ENCODE results near the gene KCND3.

KCND3 gene

DNA sequence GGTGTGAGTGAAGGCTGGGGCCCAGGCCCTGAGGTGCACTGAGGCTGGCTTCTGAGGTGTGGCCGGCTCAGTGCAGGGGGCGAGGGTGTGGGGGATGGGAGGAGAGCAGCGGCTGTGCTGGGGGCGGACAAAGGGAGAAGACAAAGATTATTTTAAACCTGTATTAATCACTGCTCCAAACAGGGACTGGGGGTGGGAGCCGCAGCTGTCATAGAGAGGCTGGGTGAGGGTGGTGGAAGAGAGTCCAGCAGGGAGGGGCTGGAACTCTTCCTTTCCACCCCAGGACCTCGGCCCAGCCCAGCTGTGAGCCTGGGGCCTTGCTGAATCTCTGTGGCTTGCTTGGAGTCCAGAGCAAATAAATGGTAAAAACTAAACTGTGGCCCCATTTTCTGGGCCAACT lies 106.9 kb downstream of the KCND3 start:
- H3K4me3 ChIP-seq (ENCODE audit: low read depth, low read length) = no peak overlapping the region
- no peak for DNase-seq (ENCODE audit: low read depth)
- no peak for TF ChIP-seq CTCF (IDR thresholded peaks at IDR 0.05; ENCODE audit: low read depth, low read length, missing control alignments)

DNA sequence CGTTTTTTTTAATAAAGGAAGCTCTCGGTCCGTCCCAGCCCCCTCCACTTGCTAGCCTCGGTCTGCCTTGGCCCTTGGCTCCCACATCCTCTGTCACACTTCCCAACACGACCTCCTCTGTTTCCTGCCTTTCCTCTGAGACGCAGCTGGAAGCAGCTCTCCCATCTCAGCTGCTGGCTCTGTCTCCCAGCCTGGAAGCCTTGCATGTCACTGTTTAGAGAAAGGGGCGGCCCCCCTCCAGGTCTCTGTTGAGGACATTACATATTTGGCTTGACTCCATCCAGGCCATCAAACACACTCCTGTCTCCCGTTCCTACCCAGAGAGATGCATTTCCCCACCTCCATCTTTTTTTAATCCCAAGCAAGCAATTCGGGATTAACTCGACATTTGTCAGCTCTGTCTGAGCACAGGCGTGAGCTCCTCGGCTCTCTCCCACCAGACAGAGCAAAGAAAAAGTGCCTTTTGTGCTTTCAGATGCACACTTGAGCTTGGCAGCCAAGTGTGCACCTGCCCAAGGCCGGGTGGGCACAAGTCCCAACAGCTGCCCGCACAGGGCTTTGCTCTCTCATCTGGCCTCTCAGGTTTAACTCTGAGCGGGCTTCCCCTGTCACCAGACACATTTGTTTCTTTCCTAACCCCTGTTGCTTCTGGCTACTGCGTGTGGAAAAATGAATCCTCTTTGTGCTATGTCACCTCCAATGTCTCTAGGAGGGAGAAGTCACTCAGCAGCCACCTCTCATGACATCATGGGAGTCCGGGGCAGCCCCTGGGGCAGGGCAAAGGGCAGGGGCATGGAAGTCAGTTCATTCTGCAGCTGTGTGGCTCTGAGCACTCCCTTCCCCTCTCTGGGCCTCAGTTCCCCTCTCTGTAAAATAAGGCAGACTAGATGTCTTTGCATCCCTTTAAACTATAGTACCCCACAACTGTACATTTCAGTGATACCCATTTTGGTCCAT lies 108.3 kb downstream of the KCND3 start:
- H3K4me3 ChIP-seq (ENCODE audit: low read depth, low read length) = no peak overlapping the region
- TF ChIP-seq CTCF (IDR thresholded peaks at IDR 0.05; ENCODE audit: low read depth, low read length, missing control alignments) = no peak
- DNase-seq (ENCODE audit: low read depth) = no peak

DNA sequence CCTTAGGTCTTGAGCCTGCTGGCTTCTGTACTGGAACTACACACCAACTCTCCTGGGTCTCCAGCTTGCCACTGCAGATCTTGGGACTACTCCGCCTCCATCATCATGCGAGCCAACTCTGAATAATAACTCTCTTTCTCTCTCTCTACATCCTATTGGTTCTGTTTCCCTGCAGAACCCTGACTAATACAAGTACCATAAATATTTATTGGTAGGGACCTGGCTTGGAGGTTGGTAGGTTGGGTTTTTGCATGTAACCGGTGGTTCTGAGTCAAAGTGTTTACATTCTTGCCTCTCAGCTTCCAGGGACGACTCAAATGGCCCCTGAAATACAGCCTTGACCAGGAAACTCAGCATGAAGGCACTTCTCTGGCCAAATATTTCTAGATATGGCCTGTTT lies 110.4 kb downstream of the KCND3 start:
- no peak overlapping the region for H3K4me3 ChIP-seq (ENCODE audit: low read depth, low read length)
- DNase-seq (ENCODE audit: low read depth) = no peak

GRCh38 chr1:111878649-111879048 lies 110.8 kb downstream of the KCND3 start:
- TF ChIP-seq CTCF (IDR thresholded peaks at IDR 0.05; ENCODE audit: low read depth, low read length, missing control alignments) = no peak
- H3K4me3 ChIP-seq (ENCODE audit: low read depth, low read length) = no peak overlapping the region
- DNase-seq (ENCODE audit: low read depth) = no peak

More for the DNA sequence above, 110.4 kb downstream of the KCND3 start:
- no peak for TF ChIP-seq CTCF (IDR thresholded peaks at IDR 0.05; ENCODE audit: low read depth, low read length, missing control alignments)

DNA sequence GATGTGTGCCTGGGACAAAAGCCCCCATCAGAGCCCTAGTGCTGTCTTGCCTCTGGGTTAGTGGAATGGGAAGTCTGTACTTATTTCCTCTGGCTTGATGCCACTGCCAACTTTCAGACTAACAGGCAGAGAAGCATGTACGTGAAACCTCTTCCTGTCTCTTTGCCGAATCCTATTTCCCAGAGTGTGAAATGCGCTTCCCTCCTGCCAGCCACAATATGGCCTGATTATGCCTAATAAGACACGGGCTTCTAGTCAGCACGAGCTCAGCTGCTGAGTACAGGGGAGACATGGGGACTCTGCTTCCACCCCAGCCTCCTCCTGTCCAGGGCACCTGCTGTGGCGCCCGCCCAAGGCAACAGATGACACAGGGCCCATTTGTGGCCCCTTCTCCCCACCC lies 111.4 kb downstream of the KCND3 start:
- no peak overlapping the region for H3K4me3 ChIP-seq (ENCODE audit: low read depth, low read length)
- DNase-seq (ENCODE audit: low read depth) = no peak
- no peak for TF ChIP-seq CTCF (IDR thresholded peaks at IDR 0.05; ENCODE audit: low read depth, low read length, missing control alignments)

DNA sequence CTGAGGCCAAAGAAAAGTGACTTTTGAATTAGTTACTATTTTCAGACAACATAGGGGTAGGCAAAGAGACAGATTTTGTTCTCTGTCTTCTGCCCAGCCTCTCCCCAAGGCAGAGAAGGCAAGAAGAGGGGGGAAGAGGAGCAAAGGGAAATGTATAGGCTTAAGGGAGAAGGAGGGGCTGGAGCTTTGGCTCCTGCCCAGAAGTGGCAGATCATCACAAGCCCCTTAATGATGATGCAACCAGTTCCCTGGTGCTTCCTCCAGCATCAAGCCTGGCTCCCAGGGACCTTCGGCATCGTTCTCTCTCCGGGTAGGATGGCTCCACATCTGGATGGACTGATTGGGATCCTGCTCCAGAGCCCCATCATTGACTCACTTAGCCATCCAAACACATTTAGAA lies 112.8 kb downstream of the KCND3 start:
- no peak overlapping the region for H3K4me3 ChIP-seq (ENCODE audit: low read depth, low read length)
- TF ChIP-seq CTCF (IDR thresholded peaks at IDR 0.05; ENCODE audit: low read depth, low read length, missing control alignments) = no peak
- no peak for DNase-seq (ENCODE audit: low read depth)

- DNase-seq (ENCODE audit: low read depth) = no peak
- TF ChIP-seq CTCF (IDR thresholded peaks at IDR 0.05; ENCODE audit: low read depth, low read length, missing control alignments) = no peak
- H3K4me3 ChIP-seq (ENCODE audit: low read depth, low read length) = no peak overlapping the region
Observed at GRCh38 chr1:111875640-111876039, 113.8 kb downstream of the KCND3 start.
